Ramos (cell line): ENCODE data around the gene RHOC.

Experiments
- in situ Hi-C: fragments of 300-500 bp; cut with MboI; formaldehyde crosslinking; loops from one replicate; pipeline ENCODE4 v1.14.3; 2022; ENCODE audit warnings: low sequenced_read_pairs; ENCODE audit not compliant: unreplicated experiment

RHOC gene

DNA sequence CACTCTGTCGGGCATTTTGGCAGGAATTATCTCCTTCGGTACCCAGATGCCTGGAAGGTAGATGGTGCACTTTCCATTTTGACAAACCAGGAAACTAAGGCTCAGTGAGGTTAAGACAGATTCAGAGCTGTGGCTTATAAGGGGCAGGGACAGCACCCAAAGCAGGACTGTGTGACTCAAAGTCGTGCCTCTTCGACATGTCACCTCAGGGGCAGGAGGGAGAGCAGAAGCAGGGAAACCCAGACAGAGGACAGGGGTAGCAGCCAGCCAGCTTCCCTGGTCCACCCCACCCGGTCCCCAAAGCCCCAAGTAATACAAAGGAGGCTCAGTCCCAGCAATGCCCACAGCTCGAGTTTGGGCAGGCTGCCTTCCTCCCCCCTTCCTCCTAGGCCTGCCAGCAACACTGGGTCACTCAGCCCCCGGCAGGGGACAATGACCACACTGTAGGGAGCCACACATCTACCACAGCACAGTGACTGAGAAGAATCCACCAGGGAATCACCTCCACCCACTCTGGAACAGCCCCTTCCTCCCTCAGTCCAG is 2.5 kb downstream of the RHOC start:
- in situ Hi-C loops, result no loop called here

DNA sequence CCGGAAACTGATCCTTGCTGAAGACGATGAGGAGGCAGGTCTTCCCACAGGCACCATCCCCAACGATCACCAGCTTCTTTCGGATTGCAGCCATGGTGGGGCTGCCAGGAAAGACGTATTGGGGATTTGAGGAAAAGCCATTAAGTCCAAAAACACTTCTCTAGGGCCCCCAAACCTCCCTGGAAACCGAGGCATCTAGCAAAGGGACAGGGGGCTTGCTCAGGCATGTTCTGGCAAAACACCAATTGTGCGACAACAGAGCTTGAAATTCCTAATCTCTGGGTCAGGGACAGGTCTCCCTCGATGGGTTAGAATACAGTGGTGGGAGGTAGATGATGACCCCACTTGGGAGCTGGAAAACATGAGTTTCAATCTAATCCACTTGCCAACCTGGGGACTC is 3.2 kb downstream of the RHOC start:
- in situ Hi-C loops, result no loop called here

DNA sequence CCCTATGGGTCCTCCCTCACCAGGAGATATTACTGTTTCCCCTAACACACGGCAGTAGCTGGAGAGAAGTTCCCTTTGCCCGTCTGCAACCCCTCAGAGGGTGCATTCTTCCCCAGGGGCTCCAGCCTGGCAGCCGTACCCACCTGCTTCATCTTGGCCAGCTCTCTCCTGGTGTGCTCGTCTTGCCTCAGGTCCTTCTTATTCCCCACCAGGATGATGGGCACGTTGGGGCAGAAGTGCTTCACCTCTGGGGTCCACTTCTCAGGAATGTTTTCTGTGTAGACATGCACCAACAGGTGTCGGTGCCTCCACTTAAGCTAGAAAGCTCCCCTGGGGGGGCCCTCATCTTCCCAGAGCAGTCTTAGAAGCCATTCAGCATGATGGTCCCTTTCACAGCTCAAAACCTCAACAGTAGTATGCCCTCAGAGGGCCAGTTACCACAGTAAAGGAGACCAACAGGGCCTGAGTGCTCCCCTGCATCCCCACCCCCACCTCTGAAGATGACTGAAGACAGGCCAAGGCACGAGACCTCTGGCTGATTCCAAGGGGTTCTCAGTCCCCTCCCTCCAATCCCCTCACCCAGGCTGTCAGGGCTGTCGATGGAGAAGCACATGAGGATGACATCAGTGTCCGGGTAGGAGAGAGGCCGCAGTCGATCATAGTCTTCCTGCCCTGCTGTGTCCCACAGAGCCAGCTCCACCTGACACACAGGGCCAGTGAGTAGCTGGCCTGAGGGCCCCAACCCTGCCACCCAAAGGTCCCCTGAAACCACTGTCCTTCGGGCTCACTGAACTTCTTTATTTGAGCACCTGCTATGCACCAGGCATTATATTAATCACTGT is 4.3 kb downstream of the RHOC start:
- in situ Hi-C loops, result no loop called here

DNA sequence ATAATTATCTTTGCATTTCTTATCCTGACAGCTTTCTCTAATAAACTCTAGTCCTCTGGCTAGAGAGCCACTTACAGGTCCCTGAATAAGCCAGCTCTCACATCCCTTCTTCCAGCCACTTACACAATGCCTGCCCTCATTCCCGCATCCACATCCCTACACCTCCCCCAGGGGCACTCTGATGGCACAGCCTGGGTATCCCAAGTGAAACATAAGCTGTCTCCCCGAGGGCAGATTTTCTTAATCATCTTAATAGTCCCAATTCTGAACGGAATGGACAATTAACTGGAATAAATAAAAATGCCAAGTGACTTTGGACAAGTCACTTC is 4.9 kb downstream of the RHOC start:
- in situ Hi-C loops, result no loop called here

DNA sequence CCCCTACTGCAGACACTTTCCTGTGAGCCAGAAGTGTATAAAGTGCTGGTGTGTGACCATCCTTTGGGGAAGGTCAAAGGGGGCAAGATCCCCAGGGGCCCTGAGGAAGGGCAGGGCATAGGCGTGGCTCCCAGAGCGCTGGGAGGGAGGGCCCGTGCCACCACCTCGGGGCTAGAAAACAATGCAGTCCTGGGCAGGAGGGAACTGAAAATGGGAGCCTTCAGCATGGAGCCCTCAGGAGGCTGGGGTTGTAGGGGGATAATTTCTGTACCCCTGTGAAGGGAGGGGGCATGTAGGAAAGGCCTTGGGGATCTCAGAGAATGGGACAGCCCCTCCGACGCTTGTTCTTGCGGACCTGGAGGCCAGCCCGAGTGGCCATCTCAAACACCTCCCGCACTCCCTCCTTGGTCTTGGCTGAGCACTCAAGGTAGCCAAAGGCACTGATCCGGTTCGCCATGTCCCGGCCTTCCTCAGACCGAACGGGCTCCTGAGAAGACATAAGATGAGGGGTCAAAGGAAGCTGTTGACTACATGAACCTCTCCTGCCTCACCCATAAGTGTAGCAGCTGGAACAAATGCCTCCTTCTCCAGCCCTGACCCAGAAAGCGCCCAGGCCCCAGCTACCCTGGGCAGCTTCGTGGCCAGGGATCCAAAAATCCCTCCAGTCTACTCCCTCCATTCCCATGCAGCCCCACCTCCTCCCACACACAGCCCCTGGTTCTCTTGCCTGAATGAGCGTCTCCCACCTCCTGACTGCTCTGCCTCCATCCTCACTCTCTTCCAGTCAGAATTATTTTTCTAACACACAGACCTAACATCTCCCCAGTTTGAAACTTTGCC is 5.5 kb downstream of the RHOC start:
- in situ Hi-C loops, result no loop called here

DNA sequence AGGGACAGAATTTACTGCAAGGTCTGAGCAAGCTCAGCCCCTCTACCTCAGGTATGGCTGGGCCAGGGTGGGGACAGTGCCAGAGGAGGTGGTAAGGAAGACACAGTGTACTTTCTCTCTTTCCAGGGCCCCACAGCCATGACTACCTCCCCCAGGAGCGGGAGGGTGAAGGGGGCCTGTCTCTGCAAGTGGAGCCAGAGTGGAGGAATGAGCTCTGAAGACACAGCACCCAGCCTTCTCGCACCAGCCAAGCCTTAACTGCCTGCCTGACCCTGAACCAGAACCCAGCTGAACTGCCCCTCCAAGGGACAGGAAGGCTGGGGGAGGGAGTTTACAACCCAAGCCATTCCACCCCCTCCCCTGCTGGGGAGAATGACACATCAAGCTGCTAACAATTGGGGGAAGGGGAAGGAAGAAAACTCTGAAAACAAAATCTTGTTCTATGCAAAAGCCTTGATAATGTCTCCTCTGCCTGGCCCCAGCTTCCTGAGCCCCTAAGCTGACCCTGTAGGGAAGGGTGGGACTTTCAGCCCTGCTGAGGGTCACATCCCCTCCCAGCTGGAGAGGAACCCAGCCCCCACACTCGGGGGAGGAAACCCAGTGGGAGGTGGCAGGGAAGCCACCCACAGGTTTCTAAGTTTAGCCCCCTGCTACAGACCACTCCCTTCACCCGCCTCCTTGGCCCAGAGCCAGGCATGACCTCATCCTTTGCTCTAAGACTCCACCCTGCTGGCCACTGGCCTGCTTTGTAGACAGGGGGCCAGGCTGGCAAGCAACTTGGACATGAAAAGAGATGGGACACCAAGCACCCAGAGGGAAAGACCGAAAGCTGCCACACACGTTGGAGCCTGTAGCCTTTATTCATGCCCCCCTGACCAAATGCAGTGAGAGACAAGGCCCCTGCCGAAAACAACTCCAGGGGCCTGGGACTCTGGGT is 6.4 kb downstream of the RHOC start:
- in situ Hi-C loops, result no loop called here

DNA sequence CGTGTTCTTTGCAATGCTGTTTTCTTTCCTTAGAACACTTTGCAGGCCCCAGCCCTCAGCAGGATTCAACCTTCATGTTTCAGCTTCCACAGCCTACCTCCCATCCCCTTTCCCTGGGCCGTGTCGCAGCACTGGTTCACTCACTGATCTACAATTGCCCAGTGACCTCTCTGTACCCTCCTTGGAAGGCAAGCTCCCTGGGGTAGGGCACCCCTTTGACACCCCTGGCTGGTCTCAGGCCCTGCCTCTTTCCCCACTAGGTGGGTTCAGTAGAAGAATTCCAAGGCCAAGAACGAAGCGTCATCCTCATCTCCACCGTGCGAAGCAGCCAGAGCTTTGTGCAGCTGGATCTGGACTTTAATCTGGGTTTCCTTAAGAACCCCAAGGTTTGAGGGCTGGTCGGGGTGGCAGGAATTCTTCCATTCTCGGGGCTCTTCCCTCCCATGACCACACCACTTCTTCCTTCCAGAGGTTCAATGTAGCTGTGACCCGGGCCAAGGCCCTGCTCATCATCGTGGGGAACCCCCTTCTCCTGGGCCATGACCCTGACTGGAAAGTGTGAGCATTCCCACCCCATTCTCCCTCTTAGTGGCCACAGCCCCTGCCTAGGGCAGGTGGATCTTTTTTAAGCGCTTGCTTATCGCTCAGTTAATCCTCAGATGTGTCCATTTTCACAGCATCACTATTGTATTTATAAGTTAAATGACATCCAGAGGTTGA is 7.3 kb downstream of the RHOC start:
- in situ Hi-C loops, result no loop called here

DNA sequence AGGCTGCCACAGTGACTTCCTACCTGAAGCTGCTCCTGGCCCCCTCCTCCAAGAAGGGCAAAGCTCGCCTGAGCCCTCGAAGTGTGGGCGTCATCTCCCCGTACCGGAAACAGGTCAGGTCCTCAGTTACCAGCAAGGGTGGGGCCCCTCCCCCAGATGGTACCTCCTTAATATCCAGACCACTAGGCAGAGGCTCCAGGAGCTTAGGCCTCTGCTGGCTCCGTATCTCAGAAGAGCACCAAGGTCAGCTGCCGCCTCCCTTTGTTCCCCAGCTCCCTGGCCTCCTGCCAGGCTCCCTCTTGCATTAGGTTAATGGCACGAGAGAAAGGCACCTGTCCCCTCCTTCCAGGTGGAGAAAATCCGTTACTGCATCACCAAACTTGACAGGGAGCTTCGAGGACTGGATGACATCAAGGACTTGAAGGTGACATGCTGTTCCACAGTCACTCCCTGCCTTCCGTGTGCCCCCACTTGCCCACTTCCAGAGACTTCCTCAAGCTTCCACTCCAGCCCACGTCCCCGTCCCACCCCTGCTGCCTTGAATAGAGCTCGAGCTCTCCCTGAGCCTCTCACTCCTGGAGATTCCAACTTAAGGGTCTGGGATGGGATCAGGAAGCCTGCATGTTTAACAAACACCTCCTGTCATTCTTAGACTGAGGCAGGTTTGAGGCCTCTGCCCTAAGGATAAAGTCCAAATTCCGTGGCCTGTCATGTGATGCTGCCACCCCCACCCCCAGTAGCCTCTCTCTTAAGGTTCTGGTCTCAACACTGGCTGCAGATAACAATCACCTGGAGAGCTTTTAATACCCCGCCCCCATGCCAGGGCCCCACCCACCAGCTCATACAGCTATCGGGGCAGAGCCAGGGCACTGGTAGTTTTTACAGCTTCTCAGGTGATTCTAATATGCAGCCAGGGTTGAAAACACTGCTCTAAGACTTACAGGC is 8.3 kb downstream of the RHOC start:
- in situ Hi-C loops, result no loop called here

DNA sequence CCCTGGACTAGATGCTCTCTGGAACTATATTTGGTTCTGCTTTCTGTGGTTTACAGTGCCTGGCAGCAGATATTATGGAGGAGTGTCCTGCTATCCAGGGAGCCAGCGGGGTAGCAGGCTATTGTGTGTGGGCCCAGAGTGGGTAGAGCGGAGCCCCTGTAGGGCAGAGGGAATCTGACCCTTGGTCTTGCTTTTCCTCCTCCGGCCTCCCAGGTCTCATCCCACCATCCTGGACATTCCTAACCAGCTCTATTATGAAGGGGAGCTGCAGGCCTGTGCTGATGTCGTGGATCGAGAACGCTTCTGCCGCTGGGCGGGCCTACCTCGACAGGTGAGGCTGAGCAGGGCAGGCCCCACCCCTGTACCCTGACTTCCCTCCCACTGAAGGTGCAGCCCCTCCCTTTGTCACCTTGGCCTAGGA is 9.1 kb downstream of the RHOC start:
- in situ Hi-C loops, result no loop called here

DNA sequence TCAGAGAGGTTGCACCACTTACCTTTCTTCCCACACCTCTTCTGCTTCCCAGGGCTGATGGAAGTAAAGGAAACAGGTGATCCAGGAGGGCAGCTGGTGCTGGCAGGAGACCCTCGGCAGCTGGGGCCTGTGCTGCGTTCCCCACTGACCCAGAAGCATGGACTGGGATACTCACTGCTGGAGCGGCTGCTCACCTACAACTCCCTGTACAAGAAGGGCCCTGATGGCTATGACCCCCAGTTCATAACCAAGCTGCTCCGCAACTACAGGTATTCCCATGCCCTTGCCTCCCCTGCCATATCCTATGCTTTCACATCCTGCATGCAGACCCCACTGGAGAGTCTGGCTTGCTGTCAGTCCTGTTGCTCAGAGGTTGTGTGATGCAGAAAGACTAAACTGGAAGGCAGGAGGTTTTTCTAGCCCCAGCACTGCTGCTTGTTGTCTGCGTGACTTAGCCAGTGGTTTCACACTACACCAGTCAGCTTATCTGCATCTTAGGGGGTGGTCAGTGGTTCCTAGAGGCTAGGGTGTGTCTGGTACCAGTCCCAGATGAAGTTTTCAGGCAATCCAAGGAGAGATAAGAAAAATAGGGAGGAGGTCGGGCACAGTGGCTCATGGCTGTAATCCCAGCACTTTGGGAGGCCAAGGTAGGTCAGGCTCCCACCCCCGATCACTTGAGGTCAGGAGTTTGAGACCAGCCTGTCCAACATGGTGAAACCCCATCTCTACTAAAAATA is 10.2 kb downstream of the RHOC start:
- in situ Hi-C loops, result no loop called here

DNA sequence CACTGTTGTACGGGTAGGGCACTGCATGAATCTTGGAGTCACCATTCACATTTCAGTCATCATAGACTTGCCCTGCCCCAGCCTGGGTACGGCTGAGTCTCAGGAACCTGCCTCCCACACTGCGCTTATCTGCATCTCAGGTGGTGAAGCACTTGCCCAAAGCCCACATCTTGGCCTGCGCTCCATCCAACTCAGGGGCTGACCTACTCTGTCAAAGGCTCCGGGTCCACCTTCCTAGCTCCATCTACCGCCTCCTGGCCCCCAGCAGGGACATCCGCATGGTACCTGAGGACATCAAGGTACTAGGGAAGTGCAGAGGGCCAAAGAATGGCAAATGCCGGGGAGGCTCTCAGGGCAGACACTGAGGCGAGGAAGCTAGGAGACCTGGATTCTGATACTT is 11.7 kb downstream of the RHOC start:
- in situ Hi-C loops, result no loop called here

DNA sequence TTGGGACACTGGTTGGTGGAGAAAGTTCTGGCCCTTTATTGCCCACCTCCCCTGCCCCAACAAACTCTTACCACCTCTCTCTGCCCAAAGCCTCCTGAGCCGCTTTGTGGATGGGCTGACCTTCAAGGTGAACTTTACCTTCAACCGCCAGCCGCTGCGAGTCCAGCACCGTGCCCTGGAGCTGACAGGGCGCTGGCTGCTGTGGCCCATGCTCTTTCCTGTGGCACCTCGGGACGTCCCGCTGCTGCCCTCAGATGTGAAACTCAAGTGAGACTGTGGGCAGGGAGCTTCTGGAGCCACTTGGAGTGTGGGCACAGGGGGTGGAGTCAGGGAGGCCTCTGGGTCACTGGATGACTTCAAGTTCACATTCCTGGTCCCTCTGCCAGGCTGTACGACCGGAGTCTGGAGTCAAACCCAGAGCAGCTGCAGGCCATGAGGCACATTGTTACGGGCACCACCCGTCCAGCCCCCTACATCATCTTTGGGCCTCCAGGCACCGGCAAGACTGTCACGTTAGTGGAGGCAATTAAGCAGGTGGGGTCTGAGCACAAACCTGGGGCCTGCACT is 12.5 kb downstream of the RHOC start:
- in situ Hi-C loops, result no loop called here

DNA sequence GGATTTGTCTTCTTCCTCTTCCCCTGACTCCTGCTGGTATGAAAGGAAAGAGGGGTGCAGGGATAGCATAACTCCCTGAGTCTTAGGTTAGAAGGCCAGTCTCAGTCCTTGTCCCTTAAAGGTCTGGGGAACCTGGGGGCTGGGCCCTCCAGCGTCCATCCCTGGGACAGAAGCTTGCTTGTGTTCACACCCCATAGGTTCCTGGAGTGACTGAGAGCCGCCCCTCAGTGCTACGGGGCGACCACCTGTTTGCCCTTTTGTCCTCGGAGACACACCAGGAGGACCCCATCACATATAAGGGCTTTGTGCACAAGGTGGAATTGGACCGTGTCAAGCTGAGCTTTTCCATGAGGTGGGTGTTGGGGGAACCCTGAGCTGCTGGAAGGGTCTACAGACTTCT is 13.1 kb downstream of the RHOC start:
- in situ Hi-C loops, result no loop called here

DNA sequence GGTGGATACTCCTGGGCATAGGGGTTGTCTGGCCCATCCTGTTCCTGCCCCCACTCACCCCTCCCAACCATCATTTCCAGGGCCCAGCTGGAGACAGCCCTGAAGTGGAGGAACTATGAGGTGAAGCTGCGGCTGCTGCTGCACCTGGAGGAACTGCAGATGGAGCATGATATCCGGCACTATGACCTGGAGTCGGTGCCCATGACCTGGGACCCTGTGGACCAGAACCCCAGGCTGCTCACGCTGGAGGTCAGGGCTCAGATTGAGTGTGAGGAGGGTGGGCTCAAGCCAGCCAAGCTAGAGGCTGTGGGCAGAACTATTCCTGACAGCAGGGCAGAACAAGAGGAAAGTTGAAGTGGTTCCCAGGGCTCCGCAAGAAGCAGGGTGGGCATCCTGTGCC is 14.2 kb downstream of the RHOC start:
- in situ Hi-C loops, result no loop called here

DNA sequence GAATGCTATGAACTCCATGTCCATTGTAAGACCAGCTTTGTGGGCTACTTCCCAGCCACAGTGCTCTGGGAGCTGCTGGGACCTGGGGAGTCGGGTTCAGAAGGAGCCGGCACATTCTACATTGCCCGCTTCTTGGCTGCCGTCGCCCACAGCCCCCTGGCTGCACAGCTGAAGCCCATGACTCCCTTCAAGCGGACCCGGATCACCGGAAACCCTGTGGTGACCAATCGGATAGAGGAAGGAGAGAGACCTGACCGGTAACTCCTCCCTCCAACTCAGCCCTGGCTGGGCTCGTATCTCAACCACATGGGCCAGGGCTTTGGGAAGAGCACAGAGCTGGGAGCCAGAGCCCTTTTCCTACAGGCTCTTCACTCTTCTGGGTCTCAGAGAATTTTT is 17.1 kb downstream of the RHOC start:
- in situ Hi-C loops, result no loop called here

DNA sequence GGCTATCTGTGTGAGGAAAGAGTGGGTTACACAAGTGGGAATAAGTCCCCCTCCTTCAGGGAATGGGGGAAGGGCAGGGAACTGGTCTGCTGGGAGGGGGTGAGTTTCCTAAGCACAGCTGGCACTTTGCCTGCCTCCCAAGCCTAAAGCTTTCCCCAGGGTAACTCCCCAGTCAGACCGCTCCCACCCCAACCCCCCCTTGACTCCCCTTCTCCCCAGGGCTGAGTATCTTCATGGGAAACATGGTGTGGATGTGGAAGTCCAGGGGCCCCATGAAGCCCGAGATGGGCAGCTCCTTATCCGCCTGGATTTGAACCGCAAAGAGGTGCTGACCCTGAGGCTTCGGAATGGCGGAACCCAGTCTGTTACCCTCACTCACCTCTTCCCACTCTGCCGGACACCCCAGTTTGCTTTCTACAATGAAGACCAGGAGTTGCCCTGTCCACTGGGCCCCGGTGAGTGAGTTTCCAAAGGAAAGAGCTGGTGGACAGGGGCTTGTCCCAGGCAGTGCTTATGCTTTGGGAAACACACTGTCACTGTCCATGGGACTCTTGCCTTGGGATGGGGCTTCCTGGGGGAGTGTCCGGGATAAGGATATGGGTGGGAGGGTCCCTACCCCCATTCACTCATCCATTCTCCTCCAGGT is 17.6 kb downstream of the RHOC start:
- in situ Hi-C loops, result no loop called here

DNA sequence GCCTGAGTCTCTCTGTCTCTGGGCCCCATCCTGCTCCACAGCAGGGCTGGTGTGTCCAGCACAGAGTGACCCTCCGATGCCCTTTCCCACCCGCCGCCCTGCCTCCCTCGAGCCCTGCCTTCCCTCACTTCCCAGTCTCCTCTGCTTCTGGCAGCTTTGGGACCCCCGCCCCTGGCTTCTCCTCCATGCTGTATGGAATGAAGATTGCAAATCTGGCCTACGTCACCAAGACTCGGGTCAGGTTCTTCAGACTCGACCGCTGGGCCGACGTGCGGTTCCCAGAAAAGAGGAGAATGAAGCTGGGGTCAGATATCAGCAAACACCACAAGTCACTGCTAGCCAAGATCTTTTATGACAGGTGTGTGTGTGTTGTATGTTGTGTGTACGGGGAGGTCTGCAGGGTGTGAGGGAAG is 18.1 kb downstream of the RHOC start:
- in situ Hi-C loops, result no loop called here
